Neural cell (in vitro differentiated cells): Measurements from ENCODE around the gene ZNF24.

Experiments
- CTCF ChIP-seq: fragments of 450-650 bp; IDR thresholded peaks from 2 replicates; pipeline ENCODE4 v1.5.1; 2014; ENCODE audit warnings: antibody characterized with exemption, mild to moderate bottlenecking, moderate library complexity; ENCODE audit not compliant: poor library complexity, severe bottlenecking
- EP300 ChIP-seq: fragments of 450-650 bp; conservative IDR thresholded peaks from 2 replicates; pipeline ENCODE4 v1.6.1; 2014; ENCODE audit warnings: antibody characterized with exemption, mild to moderate bottlenecking, moderate library complexity; ENCODE audit not compliant: poor library complexity, severe bottlenecking
- EZH2 ChIP-seq: fragments of 200-600, 300-800 bp; shearing (Covaris generic), sonication (generic); IDR thresholded peaks from 2 replicates; pipeline ENCODE4 v1.6.1; 2014; ENCODE audit warnings: antibody characterized with exemption, low read length, borderline replicate concordance, mild to moderate bottlenecking; ENCODE audit not compliant: insufficient read depth, poor library complexity, severe bottlenecking
- RAD21 ChIP-seq: fragments of 450-650 bp; conservative IDR thresholded peaks from 2 replicates; pipeline ENCODE4 v1.6.1; 2014; ENCODE audit warnings: antibody characterized with exemption, mild to moderate bottlenecking, moderate library complexity
- REST ChIP-seq: IDR thresholded peaks from 2 replicates; pipeline ENCODE4 v1.6.1; 2012; ENCODE audit warnings: borderline replicate concordance
- SMC3 ChIP-seq: fragments of 450-650 bp; conservative IDR thresholded peaks from 2 replicates; pipeline ENCODE4 v1.6.1; 2014; ENCODE audit warnings: antibody characterized with exemption, mild to moderate bottlenecking, moderate library complexity; ENCODE audit not compliant: poor library complexity

GRCh38 chr18:35331367-35332087, 12.7 kb downstream of the ZNF24 start:
- no peak for TF ChIP-seq CTCF
- TF ChIP-seq EP300: no peak
- TF ChIP-seq REST: no peak
- TF ChIP-seq SMC3: no peak
- no peak for TF ChIP-seq RAD21
- TF ChIP-seq EZH2: no peak
